ENCODE results near the gene USH1G. TPM values are rescaled to one million over a fixed set of nuclear protein-coding genes. Genes with fewer than 3 reads are reported as not detected.

The USH1G gene
- total and polyA plus RNA-seq, 9 donors: 0.02 to 0.53 (median 0.07) TPM; not detected in 5

GRCh38 chr17:74943808-74944522, 20.9 kb upstream of the USH1G start:
- no peaks in the 10 kb centered on the region for H3K4me1 ChIP-seq (ENCODE audit: control insufficient read depth, insufficient read depth, low read length)
- DNase-seq: no peak
- H3K9me3 ChIP-seq (replicated peaks; ENCODE audit: control insufficient read depth, low read depth, low read length): no peaks in the 10 kb centered on the region
- H3K27me3 ChIP-seq (ENCODE audit: control insufficient read depth, insufficient read depth, low read length): peaks cover 49% of the 10 kb centered on the region
- WGBS (ENCODE audit: insufficient coverage): 42% methylated on average over 8 of the region's 13 CpGs
- H3K4me3 ChIP-seq (ENCODE audit: low read length): no peak overlapping the region
- H3K36me3 ChIP-seq (ENCODE audit: control insufficient read depth, insufficient read depth, low read length): no peaks in the 10 kb centered on the region
- H3K27ac ChIP-seq (ENCODE audit: low read length): no peak overlapping the region

- 82% methylated on average over 13 of the region's 21 CpGs for WGBS (ENCODE audit: insufficient coverage)
- Histone ChIP-seq H3K4me3 (ENCODE audit: low read length) (no peak overlapping the region), H3K9me3 (replicated peaks; ENCODE audit: control insufficient read depth, low read depth, low read length) (no peaks in the 10 kb centered on the region), H3K4me1 (ENCODE audit: control insufficient read depth, insufficient read depth, low read length) (no peaks in the 10 kb centered on the region), H3K36me3 (ENCODE audit: control insufficient read depth, insufficient read depth, low read length) (no peaks in the 10 kb centered on the region), H3K27me3 (ENCODE audit: control insufficient read depth, insufficient read depth, low read length) (peaks cover 69% of the 10 kb centered on the region), H3K27ac (ENCODE audit: low read length) (no peak overlapping the region)
- no peak for DNase-seq
Observed at GRCh38 chr17:74941128-74941725, 18.2 kb upstream of the USH1G start.

- WGBS (ENCODE audit: insufficient coverage): 46% methylated on average over 6 of the region's 8 CpGs
- H3K4me3 ChIP-seq (ENCODE audit: low read length): no peak overlapping the region
- H3K36me3 ChIP-seq (ENCODE audit: control insufficient read depth, insufficient read depth, low read length): no peaks in the 10 kb centered on the region
- no peak for DNase-seq
- no peak overlapping the region for H3K27ac ChIP-seq (ENCODE audit: low read length)
- H3K4me1 ChIP-seq (ENCODE audit: control insufficient read depth, insufficient read depth, low read length): peaks cover 5% of the 10 kb centered on the region
- H3K9me3 ChIP-seq (replicated peaks; ENCODE audit: control insufficient read depth, low read depth, low read length): no peaks in the 10 kb centered on the region
- H3K27me3 ChIP-seq (ENCODE audit: control insufficient read depth, insufficient read depth, low read length): peaks cover 79% of the 10 kb centered on the region
Observed at GRCh38 chr17:74939534-74939933, 16.5 kb upstream of the USH1G start.

GRCh38 chr17:74938194-74938950, 15.3 kb upstream of the USH1G start:
- no peak overlapping the region for H3K4me3 ChIP-seq (ENCODE audit: low read length)
- no peak for DNase-seq
- H3K36me3 ChIP-seq (ENCODE audit: control insufficient read depth, insufficient read depth, low read length): no peaks in the 10 kb centered on the region
- no peaks in the 10 kb centered on the region for H3K9me3 ChIP-seq (replicated peaks; ENCODE audit: control insufficient read depth, low read depth, low read length)
- no peak overlapping the region for H3K27ac ChIP-seq (ENCODE audit: low read length)
- peaks cover 5% of the 10 kb centered on the region for H3K4me1 ChIP-seq (ENCODE audit: control insufficient read depth, insufficient read depth, low read length)
- WGBS (ENCODE audit: insufficient coverage): 53% methylated on average over 8 of the region's 8 CpGs
- peaks cover 83% of the 10 kb centered on the region for H3K27me3 ChIP-seq (ENCODE audit: control insufficient read depth, insufficient read depth, low read length)

GRCh38 chr17:74937064-74938051, 14.3 kb upstream of the USH1G start:
- 24% methylated on average over 6 of the region's 11 CpGs for WGBS (ENCODE audit: insufficient coverage)
- no peak for DNase-seq
- Histone ChIP-seq H3K4me3 (ENCODE audit: low read length) (no peak overlapping the region), H3K27ac (ENCODE audit: low read length) (no peak overlapping the region), H3K36me3 (ENCODE audit: control insufficient read depth, insufficient read depth, low read length) (no peaks in the 10 kb centered on the region), H3K9me3 (replicated peaks; ENCODE audit: control insufficient read depth, low read depth, low read length) (no peaks in the 10 kb centered on the region), H3K27me3 (ENCODE audit: control insufficient read depth, insufficient read depth, low read length) (peaks cover 88% of the 10 kb centered on the region), H3K4me1 (ENCODE audit: control insufficient read depth, insufficient read depth, low read length) (peaks cover 5% of the 10 kb centered on the region)

GRCh38 chr17:74936470-74936799, 13.4 kb upstream of the USH1G start:
- no peak for DNase-seq
- H3K4me1 ChIP-seq (ENCODE audit: control insufficient read depth, insufficient read depth, low read length): peaks cover 5% of the 10 kb centered on the region
- no peaks in the 10 kb centered on the region for H3K9me3 ChIP-seq (replicated peaks; ENCODE audit: control insufficient read depth, low read depth, low read length)
- 20% methylated on average over 11 of the region's 12 CpGs for WGBS (ENCODE audit: insufficient coverage)
- H3K27me3 ChIP-seq (ENCODE audit: control insufficient read depth, insufficient read depth, low read length): peaks cover 90% of the 10 kb centered on the region
- H3K27ac ChIP-seq (ENCODE audit: low read length): no peak overlapping the region
- H3K4me3 ChIP-seq (ENCODE audit: low read length): no peak overlapping the region
- H3K36me3 ChIP-seq (ENCODE audit: control insufficient read depth, insufficient read depth, low read length): no peaks in the 10 kb centered on the region

GRCh38 chr17:74935585-74936469, 12.8 kb upstream of the USH1G start, which contains the start of gene OTOP3:
Gene OTOP3 (plus strand): TSS chr17:74935898. CDS start chr17:74935922, 24 bp downstream.
- no peak for DNase-seq
- peaks cover 5% of the 10 kb centered on the region for H3K4me1 ChIP-seq (ENCODE audit: control insufficient read depth, insufficient read depth, low read length)
- WGBS (ENCODE audit: insufficient coverage): 2% methylated on average over 63 of the region's 78 CpGs
- H3K36me3 ChIP-seq (ENCODE audit: control insufficient read depth, insufficient read depth, low read length): no peaks in the 10 kb centered on the region
- no peaks in the 10 kb centered on the region for H3K9me3 ChIP-seq (replicated peaks; ENCODE audit: control insufficient read depth, low read depth, low read length)
- no peak within 1 kb of the TSS for H3K4me3 ChIP-seq (ENCODE audit: low read length)
- H3K27ac ChIP-seq (ENCODE audit: low read length): no peak within 1 kb of the TSS
- peaks cover 90% of the 10 kb centered on the region for H3K27me3 ChIP-seq (ENCODE audit: control insufficient read depth, insufficient read depth, low read length)

- no peak for DNase-seq
- H3K9me3 ChIP-seq (replicated peaks; ENCODE audit: control insufficient read depth, low read depth, low read length): no peaks in the 10 kb centered on the region
- 13% methylated on average over 1 of the region's 3 CpGs for WGBS (ENCODE audit: insufficient coverage)
- H3K36me3 ChIP-seq (ENCODE audit: control insufficient read depth, insufficient read depth, low read length): no peaks in the 10 kb centered on the region
- peaks cover 5% of the 10 kb centered on the region for H3K4me1 ChIP-seq (ENCODE audit: control insufficient read depth, insufficient read depth, low read length)
- no peak overlapping the region for H3K27ac ChIP-seq (ENCODE audit: low read length)
- no peak overlapping the region for H3K4me3 ChIP-seq (ENCODE audit: low read length)
- peaks cover 86% of the 10 kb centered on the region for H3K27me3 ChIP-seq (ENCODE audit: control insufficient read depth, insufficient read depth, low read length)
Observed at GRCh38 chr17:74935048-74935447, 12.0 kb upstream of the USH1G start.

- Histone ChIP-seq H3K27me3 (ENCODE audit: control insufficient read depth, insufficient read depth, low read length) (peaks cover 79% of the 10 kb centered on the region), H3K36me3 (ENCODE audit: control insufficient read depth, insufficient read depth, low read length) (no peaks in the 10 kb centered on the region), H3K27ac (ENCODE audit: low read length) (no peak overlapping the region), H3K4me3 (ENCODE audit: low read length) (no peak overlapping the region), H3K4me1 (ENCODE audit: control insufficient read depth, insufficient read depth, low read length) (peaks cover under 1% of the 10 kb centered on the region), H3K9me3 (replicated peaks; ENCODE audit: control insufficient read depth, low read depth, low read length) (no peaks in the 10 kb centered on the region)
- 87% methylated on average over 23 of the region's 24 CpGs for WGBS (ENCODE audit: insufficient coverage)
- no peak for DNase-seq
Observed at GRCh38 chr17:74930535-74931036, 7.5 kb upstream of the USH1G start.
